ENCODE measurements around the gene CACNA1I.

The CACNA1I gene

DNA sequence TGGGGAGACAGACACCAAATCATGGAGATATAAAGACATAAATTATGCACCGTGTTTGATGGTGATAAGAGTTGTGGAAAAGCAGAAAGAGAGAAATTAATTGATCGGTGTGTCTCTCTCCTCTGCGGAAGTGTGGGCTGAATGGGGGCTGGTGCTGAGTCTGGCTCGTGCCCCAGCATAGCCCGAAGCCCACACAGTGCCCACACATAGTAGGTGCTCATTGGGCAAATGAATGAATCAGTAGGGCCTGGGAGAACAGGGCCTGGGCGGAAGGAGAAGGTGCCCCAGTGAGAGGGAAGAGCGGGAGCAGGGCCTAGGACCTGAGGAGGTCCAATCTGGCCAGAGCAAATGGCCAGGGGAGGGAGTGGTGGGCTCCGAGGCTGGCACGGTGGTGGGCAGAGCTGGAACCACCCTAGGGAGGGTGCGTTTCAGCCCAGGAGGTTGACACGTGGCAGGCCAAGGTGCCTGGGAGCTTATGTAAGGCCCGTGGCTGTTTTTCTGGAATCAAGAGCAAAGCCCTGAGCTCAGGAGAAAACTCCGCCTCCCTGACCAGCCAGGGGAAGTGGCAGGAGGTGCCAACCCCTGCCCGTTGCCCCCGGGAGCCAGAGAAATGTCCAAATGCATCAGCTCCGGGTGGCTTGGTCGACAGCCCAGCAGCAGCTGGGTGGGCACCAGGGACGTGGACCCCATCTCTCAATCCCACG, 2.1 kb upstream of the CACNA1I start:
- no peak for DNase-seq (ENCODE audit: low read depth)

GRCh38 chr22:39569066-39569465, 1.5 kb upstream of the CACNA1I start:
- no peak for DNase-seq (ENCODE audit: low read depth)

DNA sequence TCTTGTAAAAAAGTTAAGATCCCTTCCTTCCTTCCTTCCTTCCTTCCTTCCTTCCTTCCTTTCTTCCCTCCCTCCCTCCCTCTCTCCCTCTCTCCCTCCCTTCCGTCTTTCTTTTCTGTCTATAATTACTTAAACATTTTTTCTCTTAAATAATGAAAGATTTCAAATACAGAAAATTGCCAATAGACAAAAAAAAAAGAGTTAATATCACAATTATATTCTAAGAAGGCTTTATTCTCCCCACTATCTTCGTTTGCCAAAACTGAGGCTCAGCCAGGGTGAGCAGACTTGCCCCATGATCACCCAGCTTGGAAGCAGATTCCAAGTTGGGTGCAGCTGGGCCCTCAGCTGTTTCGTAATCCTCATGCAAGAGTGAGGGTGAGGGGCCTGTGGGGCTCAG, 327 bp upstream of the CACNA1I start:
- no peak for DNase-seq (ENCODE audit: low read depth)

GRCh38 chr22:39571538-39571937, 985 bp downstream of the CACNA1I start:
- no peak for DNase-seq (ENCODE audit: low read depth)

DNA sequence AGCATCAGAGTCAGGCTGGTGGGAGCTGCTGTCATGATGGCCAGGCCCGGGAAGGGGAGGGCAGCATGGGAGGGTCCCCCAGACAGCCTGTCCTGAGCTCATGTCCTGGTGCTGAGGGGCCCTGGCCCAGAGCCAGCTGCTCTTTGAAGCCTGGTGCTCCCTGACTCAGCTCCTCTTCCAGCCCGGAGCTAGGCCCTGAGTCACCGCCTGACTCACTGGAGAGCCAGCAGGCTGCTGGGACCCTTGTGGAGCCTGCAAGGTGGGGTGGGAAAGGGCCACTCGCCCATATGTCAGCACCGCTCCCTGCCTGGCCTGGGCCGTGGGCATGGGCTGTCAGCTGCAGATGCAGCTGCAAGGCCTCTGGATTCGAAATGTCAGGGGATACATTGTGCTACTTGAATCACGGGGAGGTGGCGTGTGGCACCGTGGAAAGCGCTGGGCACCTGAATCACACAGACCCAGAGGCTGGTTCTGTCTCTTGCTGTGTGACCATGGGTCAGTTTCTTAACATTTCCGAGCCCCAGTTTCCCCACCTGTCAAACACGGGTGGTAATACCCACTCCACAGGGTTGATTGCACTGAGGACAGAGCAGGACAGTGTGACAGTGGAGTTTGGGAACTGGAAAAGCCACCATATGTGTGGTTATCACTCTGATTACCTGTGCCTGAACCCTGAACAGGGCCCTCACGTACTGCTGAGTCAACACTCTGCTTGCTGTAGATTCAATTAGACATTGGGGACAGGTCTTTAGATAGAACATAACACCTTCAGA, 4.4 kb downstream of the CACNA1I start:
- peak; percentile 97 for DNase-seq (ENCODE audit: low read depth)

- DNase-seq (ENCODE audit: low read depth): no peak
Measured at GRCh38 chr22:39575552-39575825, 4.9 kb downstream of the CACNA1I start.

DNA sequence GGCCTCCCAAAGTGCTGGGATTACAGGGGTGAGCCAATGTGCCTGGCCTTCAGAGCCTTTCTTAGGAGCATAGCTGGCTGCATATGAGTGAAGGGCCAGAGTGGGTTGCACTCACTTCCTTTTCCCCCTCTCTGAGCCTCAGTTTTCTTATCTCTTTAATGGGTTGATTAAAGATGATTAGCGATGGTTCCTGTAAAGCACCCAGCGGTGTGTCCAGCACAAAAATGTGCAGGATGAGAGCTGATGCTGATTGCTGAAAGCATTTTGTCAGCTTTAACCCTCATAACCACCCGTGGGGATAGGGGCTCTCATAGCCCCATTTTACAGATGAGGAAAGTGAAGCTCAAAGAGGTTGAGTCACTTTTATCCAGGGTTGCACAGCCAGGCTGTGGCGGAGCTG, 5.5 kb downstream of the CACNA1I start:
- DNase-seq (ENCODE audit: low read depth): no peak

- no peak for DNase-seq (ENCODE audit: low read depth)
Measured at GRCh38 chr22:39577366-39577765, 6.8 kb downstream of the CACNA1I start.

GRCh38 chr22:39577900-39578299, 7.3 kb downstream of the CACNA1I start:
- no peak for DNase-seq (ENCODE audit: low read depth)

DNA sequence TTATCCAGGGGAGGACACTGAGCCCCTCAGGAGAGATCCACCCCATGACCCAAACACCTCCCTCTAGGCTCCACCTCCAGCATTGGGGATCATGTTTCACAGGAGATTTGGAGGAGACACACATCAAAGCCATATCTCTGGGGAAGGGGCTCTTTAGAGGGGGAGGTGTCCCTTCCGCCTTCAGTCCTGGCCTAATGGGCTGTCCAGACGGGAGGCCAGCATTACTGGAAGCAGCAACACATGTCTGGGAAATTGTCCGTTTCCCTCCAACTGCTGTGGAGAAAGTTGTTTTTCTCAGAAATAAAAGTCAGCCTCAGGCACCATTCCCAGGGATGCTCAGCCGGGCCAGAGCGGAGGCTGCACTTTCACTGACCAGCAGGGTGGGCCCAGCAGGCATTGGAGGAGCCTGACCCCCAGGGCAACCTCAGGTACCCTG, 9.5 kb downstream of the CACNA1I start:
- no peak for DNase-seq (ENCODE audit: low read depth)

GRCh38 chr22:39580795-39581194, 10.2 kb downstream of the CACNA1I start:
- no peak for DNase-seq (ENCODE audit: low read depth)

DNA sequence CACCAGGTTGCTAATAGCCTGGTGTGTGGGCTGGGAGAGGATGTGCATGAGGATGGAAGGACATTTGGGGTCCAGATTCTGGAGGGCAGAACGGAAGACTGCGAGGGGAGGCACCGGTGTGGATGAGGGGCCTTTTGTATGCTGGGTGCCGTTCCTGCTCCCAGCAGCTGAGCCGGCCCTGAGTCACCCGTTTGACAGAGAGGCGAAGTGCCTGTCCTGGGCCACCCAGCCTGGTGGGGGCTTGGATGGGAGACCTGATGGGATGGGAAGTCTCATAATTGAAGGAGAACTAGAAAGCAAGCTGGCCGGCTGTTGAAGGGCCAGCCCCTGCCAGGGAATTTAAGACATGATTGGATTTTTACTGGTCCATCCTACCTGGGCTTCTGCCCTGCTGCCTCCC, 10.8 kb downstream of the CACNA1I start:
- no peak for DNase-seq (ENCODE audit: low read depth)

DNA sequence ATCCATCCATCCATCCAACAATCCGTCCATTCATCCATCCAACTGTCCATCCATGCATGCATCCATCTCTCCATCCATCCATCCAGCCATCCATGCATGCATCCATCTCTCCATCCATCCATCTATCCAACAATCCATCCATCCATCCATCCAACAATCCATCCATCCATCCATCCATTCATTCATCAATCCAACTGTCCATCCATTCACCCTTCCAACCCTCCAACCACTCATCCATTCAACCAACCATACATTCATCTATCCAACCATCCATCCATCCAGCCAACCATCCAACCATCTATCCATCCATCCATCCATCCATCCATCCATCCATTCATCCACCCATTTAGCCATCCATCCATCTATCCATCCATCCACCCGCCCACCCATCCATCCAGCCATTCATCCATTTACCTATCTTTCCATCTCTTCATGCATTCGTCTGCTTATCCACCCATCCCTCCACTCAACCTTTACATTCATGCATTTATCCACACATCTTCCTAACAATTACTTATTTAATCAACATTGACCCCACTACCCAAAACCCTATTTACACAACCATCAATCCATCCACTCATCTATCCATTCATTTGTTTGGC, 12.6 kb downstream of the CACNA1I start:
- DNase-seq (ENCODE audit: low read depth): no peak

DNA sequence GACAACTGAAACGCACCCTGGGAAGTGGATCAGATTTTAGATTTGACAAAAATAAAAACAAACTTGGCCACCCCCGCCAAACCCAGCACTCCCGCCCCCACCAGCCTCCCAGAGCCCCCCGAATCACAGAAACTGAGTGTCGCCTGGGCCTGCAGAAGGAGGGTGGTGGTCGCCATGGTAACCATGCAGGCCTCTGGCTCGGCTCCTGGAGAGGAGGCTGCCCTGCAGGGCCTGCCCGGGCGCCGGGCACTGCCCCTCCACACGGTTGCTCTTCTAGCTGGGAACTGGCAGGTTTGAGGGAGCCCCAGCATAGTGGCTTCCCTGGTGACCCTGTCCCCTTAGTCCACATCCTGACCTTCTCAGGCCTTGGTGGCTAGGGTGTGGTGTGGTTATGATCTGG, 19.3 kb downstream of the CACNA1I start:
- no peak for DNase-seq (ENCODE audit: low read depth)

DNA sequence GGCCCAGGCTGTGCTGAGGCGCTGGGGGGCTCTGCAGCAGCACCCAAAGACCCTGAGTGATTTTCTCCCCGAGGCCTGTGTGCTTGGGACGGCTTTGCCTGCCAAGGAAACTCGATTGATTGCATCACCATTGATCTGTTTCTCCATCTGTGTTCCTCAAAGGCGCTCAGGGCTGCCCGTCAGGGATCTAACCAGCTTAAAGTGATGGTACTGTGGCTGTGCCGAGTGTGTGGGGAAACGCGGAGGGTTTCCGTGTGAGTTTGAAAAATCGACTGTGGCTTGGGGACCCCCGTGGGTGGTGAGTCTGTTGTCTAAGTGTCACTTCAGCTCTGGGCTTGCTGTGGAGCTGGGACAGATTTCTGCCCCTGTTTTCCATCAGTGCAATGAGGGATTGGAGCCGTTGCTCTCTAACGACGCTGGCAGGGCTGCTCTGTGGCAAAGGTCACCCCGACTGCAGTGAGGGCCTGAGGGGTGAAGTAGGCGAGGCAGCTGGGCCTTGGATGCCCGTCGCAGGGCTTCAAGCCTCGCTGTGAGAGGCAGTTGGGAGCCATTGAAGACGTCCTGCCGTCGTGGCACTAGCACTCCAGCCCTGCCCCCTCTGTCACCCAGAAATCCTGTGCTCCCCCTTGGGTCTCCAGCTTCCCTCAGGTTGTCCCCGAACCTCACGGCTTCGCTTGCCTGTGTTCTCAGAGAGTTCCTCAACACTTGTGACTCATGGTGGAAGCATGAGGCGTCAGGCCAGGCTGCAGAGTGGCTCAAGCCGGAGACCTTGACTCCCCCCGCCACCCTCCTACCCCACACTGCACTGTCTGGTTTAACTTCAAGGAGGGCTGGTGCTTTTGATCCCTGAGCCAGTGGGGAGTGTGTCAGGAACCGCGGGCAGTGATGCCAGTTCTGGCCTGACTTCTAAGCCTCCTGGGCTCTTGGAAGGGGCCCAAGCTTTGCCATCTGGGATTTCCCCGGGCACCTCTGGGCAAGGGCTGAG, 21.8 kb downstream of the CACNA1I start:
- peak; percentile 87 for DNase-seq (ENCODE audit: low read depth)

GRCh38 chr22:39593066-39593930, 22.7 kb downstream of the CACNA1I start:
- no peak for DNase-seq (ENCODE audit: low read depth)

- no peak for DNase-seq (ENCODE audit: low read depth)
Measured at GRCh38 chr22:39593931-39594285, 23.4 kb downstream of the CACNA1I start.

- DNase-seq (ENCODE audit: low read depth): no peak
Measured at GRCh38 chr22:39594411-39594810, 23.9 kb downstream of the CACNA1I start.

DNA sequence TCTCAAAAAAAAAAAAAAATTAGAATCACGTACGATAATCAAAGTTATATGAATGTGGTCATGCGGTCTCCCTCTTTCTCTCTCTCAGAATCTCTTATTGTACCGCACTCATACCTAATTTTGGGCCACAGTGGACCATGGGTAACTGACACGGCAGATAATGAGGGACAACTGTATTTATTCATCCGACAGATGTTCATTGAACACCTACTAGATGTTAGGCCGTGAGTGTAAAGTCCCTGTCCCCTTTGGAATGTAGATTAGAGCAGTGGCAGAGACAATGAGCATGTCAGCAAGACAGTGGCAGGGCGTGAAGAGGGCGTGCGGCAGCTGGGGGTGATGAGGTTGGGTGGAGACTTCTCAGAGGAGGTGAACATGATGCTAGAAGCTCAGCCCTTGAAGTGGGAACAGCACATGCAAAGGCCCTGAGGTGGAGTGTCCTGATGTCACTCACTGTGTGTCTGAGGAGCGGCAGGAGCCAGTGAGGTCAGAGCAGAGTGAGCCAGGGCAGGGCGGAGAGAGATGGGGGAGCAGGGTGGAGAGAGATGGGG, 25.1 kb downstream of the CACNA1I start:
- no peak for DNase-seq (ENCODE audit: low read depth)

GRCh38 chr22:39596601-39597000, 26.0 kb downstream of the CACNA1I start:
- no peak for DNase-seq (ENCODE audit: low read depth)

DNA sequence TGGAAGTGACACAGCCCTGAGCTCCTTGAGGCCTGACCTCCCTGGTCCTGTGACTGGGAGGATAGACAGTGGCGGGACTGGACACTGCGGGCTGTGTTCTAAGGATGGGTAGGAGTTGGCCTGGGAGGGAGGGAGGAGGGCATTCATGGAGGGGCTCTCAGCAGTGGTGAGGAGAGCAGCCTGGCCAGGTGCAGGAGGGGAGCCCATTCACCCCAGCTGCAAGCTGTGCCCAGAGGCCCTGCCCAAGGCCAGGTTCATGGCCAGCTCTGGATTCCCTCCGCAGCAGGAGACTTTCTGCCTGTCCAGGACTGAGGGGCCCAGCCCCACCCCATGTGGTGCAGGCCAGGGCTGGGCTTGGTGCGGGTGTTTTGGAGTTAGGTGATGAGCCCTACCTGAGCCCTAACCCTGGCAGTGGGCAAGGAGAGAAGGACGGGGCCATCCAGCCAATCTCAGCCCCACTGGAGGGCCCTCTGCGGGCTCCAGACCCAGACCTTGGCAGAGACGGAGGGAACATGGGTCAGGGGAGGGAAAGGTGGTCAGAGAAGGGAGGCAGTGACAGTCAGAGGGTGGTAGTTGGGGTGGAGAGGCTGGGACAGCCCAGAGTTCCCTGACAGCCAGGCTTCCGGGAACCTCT, 26.8 kb downstream of the CACNA1I start:
- DNase-seq (ENCODE audit: low read depth): no peak

All from ELR (cell line).